GM18909 (cell line): ENCODE measurements around the gene ACMSD.
A peak's percentile ranks its signal among the peaks of the same experiment; 100 is the strongest.

Source experiments
- ATAC-seq: cut with Tn5 transposase; IDR thresholded peaks from one replicate; pipeline ENCODE4 v1.9.1; 2021; ENCODE audit warnings: mild to moderate bottlenecking; ENCODE audit not compliant: unreplicated experiment, poor library complexity

Gene ACMSD

GRCh38 chr2:134936691-134937090 lies 98.3 kb downstream of the ACMSD start:
- no peak for ATAC-seq

- ATAC-seq: peak; percentile 71
Measured at GRCh38 chr2:134943540-134943939, 105.1 kb downstream of the ACMSD start.

GRCh38 chr2:134944975-134945374 lies 106.6 kb downstream of the ACMSD start:
- no peak for ATAC-seq

- ATAC-seq: no peak
Measured at GRCh38 chr2:134946073-134946472, 107.7 kb downstream of the ACMSD start.

DNA sequence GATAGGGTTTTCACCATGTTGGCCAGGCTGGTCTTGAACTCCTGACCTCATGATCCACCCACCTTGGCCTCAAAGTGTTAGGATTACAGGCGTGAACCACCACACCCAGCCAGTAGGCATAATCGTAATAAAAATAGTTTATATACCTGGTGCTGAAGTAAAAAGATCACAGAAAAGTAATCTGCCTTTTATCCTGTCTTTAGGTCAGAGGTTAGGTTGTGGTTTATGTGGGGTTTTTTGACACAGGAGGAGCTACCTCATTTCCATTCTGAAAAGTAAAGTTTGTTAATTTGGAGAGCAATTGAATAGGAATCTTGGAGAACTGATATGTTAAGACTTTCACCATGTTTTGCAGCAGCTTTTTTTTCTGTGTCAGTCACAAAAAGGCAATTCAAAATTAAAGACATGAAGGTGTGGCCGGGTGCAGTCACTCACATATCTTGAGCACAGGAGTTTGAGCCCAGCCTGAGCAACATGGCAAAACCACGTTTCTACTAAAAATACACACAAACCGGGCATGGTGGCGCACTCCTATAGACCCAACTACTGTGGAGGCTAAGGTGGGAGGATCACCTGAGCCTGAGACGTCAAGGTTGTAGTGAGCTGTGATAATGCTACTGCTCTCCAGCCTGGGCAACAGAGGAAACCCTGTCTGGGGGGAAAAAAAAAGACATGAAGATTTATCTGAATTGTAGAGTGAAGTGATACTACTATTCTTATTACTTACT lies 111.7 kb downstream of the ACMSD start:
- ATAC-seq: no peak

DNA sequence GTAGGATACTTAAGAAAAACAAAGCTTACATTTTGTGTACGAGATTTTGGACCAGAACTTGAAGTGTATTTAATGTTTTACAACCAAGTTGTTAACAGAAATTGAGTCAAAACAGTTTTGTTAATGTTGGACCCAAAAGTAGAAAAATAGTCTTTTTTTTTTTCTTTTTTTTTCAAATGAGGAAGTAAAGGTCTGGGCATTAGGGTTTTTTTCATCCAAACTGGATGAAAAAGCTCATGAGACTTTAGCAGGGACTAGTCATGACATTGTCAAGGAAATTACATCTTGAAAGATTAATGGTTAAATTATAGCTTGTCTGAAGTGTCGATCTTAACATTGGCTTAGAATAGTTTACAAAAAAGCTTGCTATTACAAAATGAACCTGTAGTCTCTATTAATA lies 112.5 kb downstream of the ACMSD start:
- ATAC-seq: no peak
